Left ventricle myocardium inferior (tissue), 1 donor: Measurements from ENCODE around the gene AGBL4. TPM values are rescaled to one million over a fixed set of nuclear protein-coding genes. Genes with fewer than 3 reads are reported as not detected.

Experiments
- DNase-seq: peaks from one replicate; pipeline ENCODE4 v3.0.0-alpha.2; 2020
- H3K27ac ChIP-seq: fragments of 200-600 bp; replicated peaks from 2 replicates; pipeline ENCODE4 v1.8.0; 2021
- H3K27me3 ChIP-seq: fragments of 200-600 bp; 2 replicates; pipeline ENCODE4 v1.8.0; 2021; ENCODE audit warnings: low read depth
- H3K36me3 ChIP-seq: fragments of 200-600 bp; 2 replicates; pipeline ENCODE4 v1.8.0; 2021
- H3K4me1 ChIP-seq: fragments of 200-600 bp; 2 replicates; pipeline ENCODE4 v1.8.0; 2021
- H3K4me3 ChIP-seq: fragments of 200-600 bp; 2 replicates; pipeline ENCODE4 v1.8.0; 2021; ENCODE audit warnings: mild to moderate bottlenecking, moderate library complexity
- H3K9me3 ChIP-seq: fragments of 200-600 bp; replicated peaks from 2 replicates; pipeline ENCODE4 v1.8.0; 2021
- CTCF ChIP-seq: fragments of 200-600 bp; IDR thresholded peaks from 2 replicates; pipeline ENCODE4 v1.8.0; 2021; ENCODE audit warnings: antibody characterized with exemption, mild to moderate bottlenecking, borderline replicate concordance
- intact Hi-C: fragments of 100-400 bp; cut with micrococcal nuclease; formaldehyde crosslinking; loops from one replicate; pipeline ENCODE4 v1.11.0; 2022
- total RNA-seq: library from RNA; stranded (reverse); fragmentation: NEBNext Ultra II Directional; extraction: Animal tissue kit (Norgen Biotek cat#: 25700); gene quantifications from one replicate; pipeline ENCODE4 v1.2.1, GENCODE V29; 2021
- donor health status: DM: no; HTN: yes; CAD: no; lungs with severe emphysema.

AGBL4 gene
- total RNA-seq, 1 donor from 2014 or later, result 0.38 TPM

GRCh38 chr1:48908606-48909005 lies 1115.1 kb downstream of the AGBL4 start:
- Histone ChIP-seq H3K4me1 (no peaks in the 10 kb centered on the region), H3K27me3 (peaks cover 7% of the 10 kb centered on the region), H3K27ac (no peak overlapping the region), H3K9me3 (no peaks in the 10 kb centered on the region), H3K4me3 (no peak overlapping the region), H3K36me3 (no peaks in the 10 kb centered on the region)
- intact Hi-C loops, result no loop called here
- no peak for DNase-seq
- no peak for TF ChIP-seq CTCF

DNA sequence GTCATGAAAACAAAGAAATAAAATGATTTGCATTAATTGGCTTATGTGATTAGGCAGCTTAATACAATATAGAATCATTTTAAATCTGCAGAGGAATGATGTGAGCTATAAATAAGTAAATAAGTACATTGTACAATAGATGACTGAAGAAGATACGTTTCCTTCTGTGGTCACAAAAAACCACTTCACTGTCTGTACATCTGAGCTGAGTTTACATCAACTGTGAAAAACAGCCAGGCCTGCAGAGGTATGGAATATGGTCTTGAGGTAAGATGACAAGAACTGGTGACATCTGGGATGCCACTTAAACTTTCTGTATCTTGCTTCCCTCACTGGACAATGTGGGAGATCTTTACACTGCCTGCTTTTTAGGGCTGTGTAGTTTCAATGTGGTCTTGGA lies 1117.0 kb downstream of the AGBL4 start:
- no peaks in the 10 kb centered on the region for H3K36me3 ChIP-seq
- no peaks in the 10 kb centered on the region for H3K27me3 ChIP-seq
- no peak overlapping the region for H3K27ac ChIP-seq
- no peaks in the 10 kb centered on the region for H3K4me1 ChIP-seq
- H3K4me3 ChIP-seq, result no peak overlapping the region
- H3K9me3 ChIP-seq, result no peaks in the 10 kb centered on the region
- no peak for TF ChIP-seq CTCF
- no peak for DNase-seq
- intact Hi-C loops, result no loop called here

- H3K27me3 ChIP-seq, result peaks cover under 1% of the 10 kb centered on the region
- DNase-seq, result no peak
- H3K9me3 ChIP-seq, result no peaks in the 10 kb centered on the region
- TF ChIP-seq CTCF, result no peak
- no peaks in the 10 kb centered on the region for H3K4me1 ChIP-seq
- no peaks in the 10 kb centered on the region for H3K36me3 ChIP-seq
- H3K4me3 ChIP-seq, result no peak overlapping the region
- intact Hi-C loops, result no loop called here
- H3K27ac ChIP-seq, result no peak overlapping the region
Measured at GRCh38 chr1:48906164-48906563, 1117.6 kb downstream of the AGBL4 start.

- no peaks in the 10 kb centered on the region for H3K4me1 ChIP-seq
- H3K4me3 ChIP-seq, result no peak overlapping the region
- intact Hi-C loops, result no loop called here
- H3K27me3 ChIP-seq, result peaks cover 23% of the 10 kb centered on the region
- no peak for TF ChIP-seq CTCF
- no peaks in the 10 kb centered on the region for H3K9me3 ChIP-seq
- no peak overlapping the region for H3K27ac ChIP-seq
- H3K36me3 ChIP-seq, result no peaks in the 10 kb centered on the region
- DNase-seq, result no peak
Measured at GRCh38 chr1:48903291-48903690, 1120.5 kb downstream of the AGBL4 start.

DNA sequence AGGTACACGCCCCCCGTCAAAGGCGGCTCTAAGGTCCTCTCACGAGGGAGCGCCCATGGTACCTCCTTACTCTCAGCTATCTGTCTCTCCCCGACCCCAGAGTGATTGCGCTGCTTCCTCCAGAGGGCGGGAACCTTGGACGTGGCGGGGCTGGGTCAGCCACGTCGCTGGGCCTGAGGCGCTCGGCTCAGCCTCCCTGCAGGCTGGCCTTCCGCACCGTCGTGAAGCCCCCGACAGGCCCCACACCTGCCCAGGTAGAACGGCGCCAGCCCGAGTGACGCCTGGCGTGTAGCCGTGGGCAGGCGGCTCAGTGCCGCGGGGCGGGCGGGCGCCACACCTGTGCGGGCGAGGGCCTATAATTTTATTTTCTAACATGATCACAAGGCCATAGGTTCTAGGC lies 1124.9 kb downstream of the AGBL4 start:
- Histone ChIP-seq H3K9me3 (no peaks in the 10 kb centered on the region), H3K27me3 (peaks cover 23% of the 10 kb centered on the region), H3K4me3 (no peak overlapping the region), H3K36me3 (no peaks in the 10 kb centered on the region), H3K27ac (no peak overlapping the region), H3K4me1 (no peaks in the 10 kb centered on the region)
- intact Hi-C loops, result no loop called here
- DNase-seq, result no peak
- no peak for TF ChIP-seq CTCF

DNA sequence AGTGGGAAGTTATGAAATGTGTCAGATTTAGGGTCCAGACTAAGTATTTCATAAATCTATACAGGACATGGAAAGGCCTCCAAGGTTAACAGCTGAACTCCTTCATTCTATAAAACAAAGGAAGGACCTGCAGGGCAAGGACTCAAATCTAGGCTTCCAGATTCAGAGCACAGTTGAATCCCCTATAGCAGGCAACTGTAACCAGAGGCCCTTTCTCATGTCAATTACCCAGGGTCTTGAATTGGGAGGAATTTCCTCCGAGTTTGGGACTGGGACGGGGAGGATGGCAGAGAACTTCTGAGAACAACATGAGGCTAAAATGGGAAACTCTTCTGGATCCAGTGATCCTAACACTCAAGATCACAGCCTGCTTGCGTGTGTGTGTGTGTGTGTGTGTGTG lies 1134.1 kb downstream of the AGBL4 start:
- Histone ChIP-seq H3K9me3 (peaks cover 4% of the 10 kb centered on the region), H3K4me1 (no peaks in the 10 kb centered on the region), H3K27ac (no peak overlapping the region), H3K36me3 (no peaks in the 10 kb centered on the region), H3K27me3 (peaks cover 14% of the 10 kb centered on the region), H3K4me3 (no peak overlapping the region)
- intact Hi-C loops, result no loop called here
- TF ChIP-seq CTCF, result no peak
- DNase-seq, result no peak
